Measurements from ENCODE around the gene F5. TPM values are rescaled to one million over a fixed set of nuclear protein-coding genes. Genes with fewer than 3 reads are reported as not detected.

F5 gene
- total RNA-seq, 2 experiments from 2014 or later, result not detected

DNA sequence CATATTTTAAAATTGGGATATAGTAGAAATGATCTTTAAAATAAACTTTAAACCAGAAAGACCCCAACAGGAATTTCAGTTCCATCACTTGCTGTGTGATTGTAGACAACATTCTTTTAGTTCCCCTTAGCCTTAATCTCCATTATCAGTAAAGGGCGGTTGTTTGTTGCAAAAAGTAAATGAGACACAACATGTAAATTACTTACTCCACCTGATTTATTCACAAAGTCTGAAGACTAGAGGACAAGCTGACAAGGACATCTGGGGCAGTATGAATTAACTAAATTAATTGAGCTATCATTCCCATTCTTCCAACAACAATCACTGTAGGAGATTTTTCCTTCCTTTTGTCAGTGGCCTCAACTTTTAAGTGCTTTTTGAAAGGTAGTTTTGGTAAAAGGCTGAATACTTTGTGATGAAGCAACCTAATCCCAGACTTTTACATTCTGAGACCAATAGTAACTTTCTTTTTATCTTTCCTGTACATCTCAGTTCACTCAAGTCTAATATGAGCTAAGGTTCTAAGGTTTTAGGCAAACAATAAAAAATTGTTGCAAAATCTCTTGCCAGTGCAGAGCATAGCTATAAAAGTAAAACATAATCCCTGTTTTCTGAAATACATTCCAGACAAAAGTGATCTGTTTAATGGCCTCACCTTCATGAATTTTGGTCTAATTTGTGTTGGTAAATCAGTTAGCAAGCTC, 106.8 kb downstream of the F5 start:
- CTCF ChIA-PET (ENCODE audit: unreplicated experiment), result no interaction called here

DNA sequence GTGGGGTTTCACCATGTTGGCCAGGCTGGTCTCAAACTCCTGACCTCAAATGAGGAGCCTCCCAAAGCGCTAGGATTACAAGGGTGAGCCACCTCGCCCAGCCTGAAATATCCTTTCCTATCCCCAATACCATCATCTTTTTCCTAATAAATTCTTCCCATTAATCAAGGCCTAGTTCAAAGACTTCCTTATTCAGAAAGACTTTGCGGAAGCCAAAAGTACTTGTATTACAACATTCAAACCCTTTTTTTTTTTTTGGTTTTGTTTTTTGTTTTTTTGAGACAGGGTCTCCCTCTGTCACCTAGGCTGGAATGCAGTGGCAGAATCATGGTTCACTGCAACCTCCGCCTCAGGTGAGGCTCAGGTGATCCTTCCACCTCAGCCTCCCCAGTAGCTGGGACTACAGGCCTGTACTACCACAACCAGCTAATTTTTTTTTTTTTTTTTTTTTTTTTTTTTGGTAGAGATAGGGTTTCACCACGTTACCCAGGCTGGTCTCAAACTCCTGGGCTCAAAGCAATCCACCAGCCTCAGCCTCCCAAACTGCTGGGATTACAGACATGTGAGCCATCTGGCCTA, 108.1 kb downstream of the F5 start:
- DNase-seq (ENCODE audit: low spot score), result no peak
- no TSS peak for BruUV-seq (replicated peaks)
- Histone ChIP-seq H3K36me3 (ENCODE audit: insufficient read depth, low read length) (no peaks in the 10 kb centered on the region; the same call in 1 of the 2 replicates), H3K27ac (ENCODE audit: low read depth, low read length, poor library complexity, severe bottlenecking) (no peak overlapping the region), H3K9me3 (ENCODE audit: low read length) (no peaks in the 10 kb centered on the region), H3K4me2 (ENCODE audit: low read length) (no peak overlapping the region), H3K79me2 (ENCODE audit: insufficient read depth, low read depth, low read length) (no peaks in the 10 kb centered on the region), H2AFZ (ENCODE audit: low read length) (no peak overlapping the region), H3K4me1 (ENCODE audit: insufficient read depth, low read length, poor library complexity, severe bottlenecking) (no peaks in the 10 kb centered on the region), H3K9me2 (ENCODE audit: insufficient read depth, low read length) (no peaks in the 10 kb centered on the region), H4K20me1 (ENCODE audit: insufficient read depth, low read length) (no peaks in the 10 kb centered on the region), H3K4me3 (ENCODE audit: low read depth, low read length, poor library complexity, severe bottlenecking) (no peak overlapping the region)
- intact Hi-C loops (cut with micrococcal nuclease; ENCODE audit: unreplicated experiment), result no loop called here
- ChIA-PET POLR2A (interaction anchor here (0.6 to 0.9 kb wide), 2 partner anchors 29 to 200 kb away, joined by 4 to 5 read pairs; no protein-coding TSS in a partner anchor), CTCF (ENCODE audit: unreplicated experiment) (no interaction called here)
- TF ChIP-seq EZH2phosphoT487 (IDR thresholded peaks at IDR 0.05; ENCODE audit: borderline replicate concordance, low read depth, low read length), result no peak
- TF ChIP-seq CTCF (conservative IDR thresholded peaks at IDR 0.05; ENCODE audit: low read length), result no peak

More for the DNA sequence above, 106.8 kb downstream of the F5 start:
- no peaks in the 10 kb centered on the region for H3K9me2 ChIP-seq (ENCODE audit: insufficient read depth, low read length)
- no peak overlapping the region for H3K27ac ChIP-seq (ENCODE audit: low read depth, low read length, poor library complexity, severe bottlenecking)
- H2AFZ ChIP-seq (ENCODE audit: low read length), result no peak overlapping the region
- intact Hi-C loops (cut with micrococcal nuclease; ENCODE audit: unreplicated experiment), result no loop called here
- H3K4me2 ChIP-seq (ENCODE audit: low read length), result no peak overlapping the region
- no TSS peak for BruUV-seq (replicated peaks)
- no peak overlapping the region for H3K4me3 ChIP-seq (ENCODE audit: low read depth, low read length, poor library complexity, severe bottlenecking)
- no peaks in the 10 kb centered on the region for H3K9me3 ChIP-seq (ENCODE audit: low read length)
- no peaks in the 10 kb centered on the region; the same call in 1 of the 2 replicates for H3K36me3 ChIP-seq (ENCODE audit: insufficient read depth, low read length)
- no peaks in the 10 kb centered on the region for H3K4me1 ChIP-seq (ENCODE audit: insufficient read depth, low read length, poor library complexity, severe bottlenecking)
- no peaks in the 10 kb centered on the region for H4K20me1 ChIP-seq (ENCODE audit: insufficient read depth, low read length)
- TF ChIP-seq EZH2phosphoT487 (IDR thresholded peaks at IDR 0.05; ENCODE audit: borderline replicate concordance, low read depth, low read length), result no peak
- TF ChIP-seq CTCF (conservative IDR thresholded peaks at IDR 0.05; ENCODE audit: low read length), result no peak
- no peak for DNase-seq (ENCODE audit: low spot score)
- H3K79me2 ChIP-seq (ENCODE audit: insufficient read depth, low read depth, low read length), result no peaks in the 10 kb centered on the region
- POLR2A ChIA-PET, result interaction anchor here (1.3 kb wide), 1 partner anchor 16 kb away, joined by 3 read pairs; no protein-coding TSS in a partner anchor

Measured in OCI-LY7 (cell line).